Activated CD4-positive, CD25-positive, alpha-beta regulatory T cell (primary cell): ENCODE results near the gene PHF13.
A peak's percentile ranks its signal among the peaks of the same experiment; 100 is the strongest.

Experiments
- DNase-seq, 4 experiments: peaks; one replicate each; lab custom pipeline; 2025; lab: John Stamatoyannopoulos, UW

The PHF13 gene

DNA sequence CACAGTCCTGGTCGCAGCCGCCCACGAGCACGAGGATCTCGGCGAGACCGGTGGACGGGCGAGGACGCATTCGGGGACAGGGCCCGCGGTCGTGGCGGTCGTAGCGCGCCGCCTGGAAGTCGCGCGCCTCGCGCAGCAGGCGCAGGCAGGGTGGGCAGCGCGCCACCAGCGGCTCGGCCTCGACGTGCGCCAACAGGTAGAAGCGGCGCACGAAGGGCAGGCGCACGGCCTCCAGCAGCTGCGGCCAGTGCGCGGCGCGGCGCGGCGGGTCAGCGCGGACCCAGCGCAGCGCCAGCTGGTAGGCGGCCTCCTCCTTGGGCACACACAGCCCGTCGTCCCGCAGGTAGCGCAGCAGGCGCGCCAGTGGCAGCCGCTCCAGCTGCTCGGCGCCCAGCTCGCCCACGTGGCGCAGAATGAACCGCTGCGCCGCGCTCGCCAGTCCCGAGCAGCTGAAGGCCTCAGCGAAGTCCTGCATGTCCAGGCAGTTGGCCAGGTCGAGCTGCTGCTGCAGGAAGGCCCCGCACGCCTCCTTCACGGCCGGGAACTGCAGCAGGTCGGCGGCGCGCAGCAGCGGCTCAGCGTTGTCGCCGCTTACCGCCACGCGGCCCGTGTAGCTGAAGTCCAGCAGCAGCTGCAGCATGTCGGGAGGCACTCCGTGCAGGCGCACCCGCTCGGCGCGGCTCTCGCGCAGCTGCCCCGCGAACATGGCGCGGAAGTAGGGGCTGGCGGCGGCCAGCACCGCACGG lies 11.4 kb upstream of the PHF13 start:
- no peak for DNase-seq

DNA sequence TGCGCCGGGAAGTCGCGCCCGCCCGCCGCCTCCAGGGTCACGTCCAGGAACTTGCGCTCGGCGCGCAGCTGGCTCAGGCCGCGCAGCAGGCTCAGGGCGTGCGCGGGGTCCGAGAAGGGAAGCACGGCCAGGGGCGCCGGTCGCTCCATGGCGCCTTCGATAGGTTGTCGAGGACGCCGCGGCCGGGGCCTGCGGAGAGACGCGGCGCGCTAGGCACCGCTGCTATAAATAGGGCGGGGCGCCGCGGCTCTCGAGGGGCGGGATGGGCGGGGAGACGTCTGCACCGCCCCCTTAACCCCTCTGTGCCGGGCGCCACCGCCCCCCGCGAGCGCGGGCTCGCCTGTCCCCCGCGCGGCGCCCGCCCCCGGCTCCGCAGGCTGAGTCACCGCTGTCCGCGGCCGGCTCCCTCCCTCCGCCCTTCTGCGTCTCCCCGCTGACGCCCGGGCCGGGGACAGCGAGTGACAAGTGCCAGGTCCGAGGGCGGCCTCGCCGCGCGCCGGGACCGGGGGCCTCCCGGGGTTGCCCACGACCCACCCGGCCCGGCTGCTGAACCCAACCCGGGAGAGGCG lies 10.8 kb upstream of the PHF13 start, which contains the start of gene KLHL21:
KLHL21 (minus strand) TSS at position 201 of the 569 bp plus-strand sequence; CDS start at position 149, 52 bp downstream.
- peak; percentile 71 to 85 (median 81) for DNase-seq

DNA sequence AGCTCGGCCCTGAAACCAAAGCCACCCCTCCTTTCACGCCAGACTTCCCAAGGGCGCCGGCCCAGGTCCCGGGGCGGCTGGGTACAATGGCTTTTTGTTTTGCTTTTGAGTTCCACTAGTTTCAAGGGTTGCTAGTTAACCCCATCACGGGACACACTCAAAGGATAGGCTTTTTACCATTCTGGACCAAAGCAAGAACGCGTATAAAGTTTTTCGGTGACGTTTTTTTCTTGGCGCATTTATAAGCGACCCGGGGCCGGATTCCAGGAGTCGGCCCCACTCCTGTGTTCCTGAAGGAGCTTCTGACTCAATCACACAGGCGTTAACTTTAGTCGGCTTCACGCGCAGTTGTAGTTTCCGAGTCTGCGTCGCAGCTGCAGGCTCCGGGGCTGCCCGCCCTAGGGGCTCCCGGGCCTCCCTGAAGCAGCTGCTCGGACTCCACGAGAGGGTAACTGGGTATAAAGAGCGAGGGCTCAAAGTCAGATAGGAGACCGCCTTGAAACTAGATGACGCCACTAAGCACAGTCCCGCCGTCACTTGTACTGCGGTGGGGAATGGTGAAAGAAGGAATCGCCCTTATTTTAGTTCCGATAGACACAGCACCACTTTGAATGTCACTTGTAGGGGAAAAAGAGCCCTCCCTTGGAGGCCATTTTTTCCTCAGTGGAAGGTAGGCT lies 10.2 kb upstream of the PHF13 start:
- DNase-seq: peak in 2 of 4 experiments; percentile 26 to 29

DNA sequence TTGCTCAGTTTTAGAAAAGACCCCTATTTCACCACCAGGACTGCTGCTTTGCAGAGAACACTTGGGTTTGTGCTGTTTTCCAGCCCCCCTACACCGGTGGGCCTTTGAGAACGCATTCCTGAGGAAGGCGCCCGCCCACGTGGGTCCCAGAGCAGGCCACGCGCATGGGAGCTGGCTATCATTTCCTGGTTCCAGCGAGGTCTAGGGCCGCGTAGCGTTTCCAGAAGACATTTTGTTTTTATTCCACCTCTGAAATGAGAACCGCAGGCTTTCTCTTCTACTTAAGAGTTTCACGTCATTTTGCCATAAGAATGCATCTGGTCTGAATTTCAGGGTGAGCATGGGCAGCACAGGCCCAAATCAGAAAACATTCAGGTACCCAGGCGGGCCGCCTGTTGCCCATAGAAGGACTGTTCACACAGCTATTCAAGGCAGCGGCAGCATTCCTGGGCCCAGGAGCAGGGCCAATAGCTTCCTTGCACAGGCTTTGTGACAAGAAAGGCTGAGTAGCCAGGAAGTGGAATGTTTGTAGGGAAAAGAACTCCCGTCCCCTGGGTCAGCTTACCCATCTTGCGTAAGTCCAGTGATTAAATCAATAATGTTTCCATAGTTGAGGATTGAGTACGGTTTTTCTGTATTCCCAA lies 9.5 kb upstream of the PHF13 start:
- DNase-seq: no peak

DNA sequence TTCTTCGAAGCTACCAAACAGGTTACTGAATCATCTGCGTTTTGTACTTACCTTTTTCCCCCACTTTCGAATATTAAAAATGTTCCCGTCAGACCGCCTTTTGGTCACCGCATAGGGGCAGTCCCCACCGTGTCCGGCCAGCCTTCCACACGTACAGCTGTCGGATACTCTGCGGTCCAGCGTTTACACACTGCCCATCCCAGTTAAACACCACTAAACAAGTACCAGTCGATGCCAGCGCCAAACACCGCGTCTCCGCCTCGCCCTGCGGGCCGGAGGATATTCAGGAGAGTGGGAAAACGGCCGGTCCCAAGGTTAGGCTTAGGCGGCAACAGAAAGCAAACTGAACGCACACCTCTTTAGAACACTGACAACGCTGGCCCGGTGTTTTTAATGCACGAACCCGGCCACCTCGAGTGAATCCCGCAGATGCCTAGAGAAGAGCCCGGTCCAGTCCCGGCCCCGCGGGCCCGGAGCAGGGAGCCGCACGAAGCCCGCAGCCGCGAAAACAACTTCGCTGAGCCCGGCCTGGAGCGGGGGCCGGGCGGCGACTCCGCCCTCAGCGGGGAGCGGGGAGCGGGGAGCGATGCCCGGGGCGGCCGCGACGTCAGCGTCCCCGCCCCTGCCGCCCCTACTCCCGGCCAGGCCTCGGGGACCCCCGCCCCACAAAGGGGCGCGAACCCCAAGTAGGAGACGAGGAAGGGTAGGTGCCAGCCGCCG lies 730 bp upstream of the PHF13 start:
- DNase-seq: no peak

DNA sequence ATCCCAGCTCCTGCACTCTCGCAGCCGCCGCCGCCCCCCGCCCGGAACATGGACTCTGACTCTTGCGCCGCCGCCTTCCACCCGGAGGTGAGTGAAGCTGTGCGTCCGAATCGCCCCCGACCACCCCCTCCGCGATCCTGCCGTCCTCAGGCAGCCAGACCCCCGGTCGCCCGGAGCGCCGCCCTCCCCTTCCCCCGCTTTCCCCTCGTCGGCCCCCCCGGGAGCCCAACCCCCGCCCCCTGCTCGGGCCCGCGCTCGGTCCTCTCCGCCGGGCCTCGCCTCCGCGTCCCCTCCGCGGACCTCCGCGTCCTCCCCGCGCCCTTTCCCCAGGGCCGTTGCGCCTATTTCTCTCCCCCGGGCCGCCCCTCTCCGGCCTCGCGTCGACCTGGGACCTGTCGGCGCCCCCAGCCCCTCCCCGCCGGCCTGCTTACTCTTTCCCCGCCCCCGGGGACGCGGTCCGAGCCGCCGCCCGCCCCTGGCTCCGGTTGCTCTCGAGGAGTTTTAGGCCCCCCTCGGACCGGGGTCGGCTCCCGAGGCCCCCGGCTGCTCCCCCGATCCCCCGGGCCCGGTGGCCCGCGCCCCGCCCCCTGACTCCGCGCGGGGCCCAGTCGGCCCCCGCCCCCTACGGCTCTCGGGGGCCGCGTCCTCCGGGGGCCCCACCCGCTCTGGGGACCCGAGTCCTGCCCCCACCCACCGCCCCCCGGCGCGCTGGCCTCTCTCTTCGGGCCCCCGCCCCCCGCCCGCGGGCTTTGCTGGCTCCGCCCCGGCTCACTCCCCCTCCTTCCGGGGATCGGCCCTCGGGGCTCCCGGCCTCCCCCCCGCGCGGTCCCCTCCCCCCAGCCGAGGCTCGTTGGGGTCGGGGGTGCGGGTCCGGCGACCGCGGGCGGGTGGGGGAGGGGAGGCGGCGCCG lies 743 bp downstream of the PHF13 start:
- peak; percentile 23 to 38 (median 30) for DNase-seq

DNA sequence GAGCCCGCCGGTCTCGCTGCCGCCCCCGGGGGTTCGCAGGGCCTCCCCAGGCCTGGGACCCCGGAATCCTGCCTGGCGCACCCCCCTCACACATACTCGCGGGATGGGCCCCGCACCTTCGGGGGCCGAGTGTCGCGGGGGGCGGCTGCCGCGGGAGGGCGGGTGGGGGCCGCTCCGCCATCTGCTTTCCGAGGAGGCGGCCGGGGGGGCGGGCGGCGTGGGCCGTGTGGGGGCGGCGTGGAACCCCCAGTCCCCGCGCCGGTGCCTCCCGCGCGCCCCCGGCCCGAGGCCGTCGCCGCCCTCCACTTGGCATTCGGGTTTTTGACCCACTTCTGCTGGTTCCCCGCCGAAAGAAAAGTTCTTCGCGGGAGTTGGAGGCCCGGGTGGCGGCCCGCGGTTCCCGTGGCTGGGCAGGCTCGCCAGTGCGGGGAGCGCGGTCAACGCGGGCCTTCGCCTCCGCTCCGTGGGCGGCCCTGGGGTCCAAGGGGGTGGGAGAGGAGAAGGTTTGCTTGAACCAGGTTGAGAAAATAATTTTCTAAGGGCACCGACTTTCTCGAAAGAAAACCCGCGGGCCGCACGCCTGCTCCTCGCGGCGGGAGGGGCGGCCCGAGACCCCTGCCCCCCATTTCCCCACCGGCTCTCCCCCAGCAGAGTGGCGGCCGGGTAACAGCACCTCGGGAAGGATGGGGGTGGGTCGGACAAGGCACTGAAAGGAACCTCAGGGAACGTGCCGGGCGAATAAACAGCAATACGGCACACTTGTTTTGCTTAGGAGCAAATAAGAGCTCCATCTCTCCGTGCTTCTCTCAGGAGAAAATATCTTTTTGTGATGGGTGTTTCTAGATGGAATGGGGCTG lies 1.6 kb downstream of the PHF13 start:
- DNase-seq: no peak

DNA sequence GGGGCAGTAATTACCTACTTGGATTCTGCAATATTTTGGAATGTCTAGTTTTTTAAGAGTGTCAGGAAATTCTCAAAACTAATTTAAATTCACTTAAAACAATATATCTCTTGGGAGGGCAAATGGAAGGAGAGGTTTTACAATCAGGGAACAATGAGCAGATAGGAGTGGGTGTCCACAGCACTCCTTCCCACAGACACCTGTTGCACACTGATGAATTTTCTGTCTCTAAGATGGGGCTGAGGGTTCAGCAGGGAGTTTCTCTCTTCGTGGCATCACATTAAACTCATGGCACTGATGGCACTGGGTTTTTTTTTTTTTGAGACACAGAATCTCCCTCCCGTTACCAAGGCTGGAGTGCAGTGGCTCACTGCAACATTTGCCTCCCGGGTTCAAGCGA lies 5.5 kb downstream of the PHF13 start:
- no peak for DNase-seq

DNA sequence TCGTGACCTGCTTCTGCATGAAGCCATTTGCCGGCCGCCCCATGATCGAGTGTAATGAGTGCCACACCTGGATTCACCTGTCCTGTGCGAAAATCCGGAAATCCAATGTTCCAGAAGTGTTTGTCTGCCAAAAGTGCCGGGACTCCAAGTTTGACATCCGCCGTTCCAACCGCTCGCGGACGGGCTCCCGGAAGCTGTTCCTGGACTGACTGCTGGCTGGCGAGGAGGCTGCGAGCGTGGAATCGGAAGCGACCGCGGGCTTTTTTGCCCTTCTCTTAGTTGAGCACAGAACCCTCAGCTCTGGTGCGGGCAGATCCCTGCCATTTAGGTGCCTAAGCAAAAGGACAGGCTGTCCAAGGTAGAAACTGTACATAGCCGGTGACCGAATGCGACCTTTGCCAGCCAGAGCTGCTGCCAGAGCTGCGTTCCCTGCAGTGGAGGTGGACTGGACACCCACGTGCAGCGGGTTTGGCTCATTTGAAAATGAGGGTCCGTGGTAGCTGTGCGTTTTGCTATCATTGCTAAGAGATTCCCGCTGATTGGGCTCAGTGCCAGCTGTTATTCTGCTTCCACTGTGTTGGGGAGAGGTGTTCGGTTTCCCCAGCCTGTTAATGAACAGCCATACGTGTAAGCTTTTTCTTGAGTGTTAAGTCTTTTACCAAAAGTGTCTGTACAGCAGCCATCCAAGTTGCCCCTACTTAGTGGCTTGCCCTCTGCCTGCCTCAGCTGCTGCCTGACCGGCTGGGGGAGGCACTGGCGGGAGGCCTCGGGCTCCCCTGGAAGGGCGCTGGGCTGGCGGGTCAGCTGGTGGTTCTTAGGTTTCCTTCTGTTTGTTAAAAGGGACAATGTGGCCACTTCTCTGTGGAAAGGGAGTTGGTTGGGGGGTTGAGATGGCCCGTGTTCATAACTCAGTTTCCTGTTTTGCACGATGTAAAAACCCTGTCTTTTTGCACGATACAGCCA lies 8.2 kb downstream of the PHF13 start:
- DNase-seq: no peak

DNA sequence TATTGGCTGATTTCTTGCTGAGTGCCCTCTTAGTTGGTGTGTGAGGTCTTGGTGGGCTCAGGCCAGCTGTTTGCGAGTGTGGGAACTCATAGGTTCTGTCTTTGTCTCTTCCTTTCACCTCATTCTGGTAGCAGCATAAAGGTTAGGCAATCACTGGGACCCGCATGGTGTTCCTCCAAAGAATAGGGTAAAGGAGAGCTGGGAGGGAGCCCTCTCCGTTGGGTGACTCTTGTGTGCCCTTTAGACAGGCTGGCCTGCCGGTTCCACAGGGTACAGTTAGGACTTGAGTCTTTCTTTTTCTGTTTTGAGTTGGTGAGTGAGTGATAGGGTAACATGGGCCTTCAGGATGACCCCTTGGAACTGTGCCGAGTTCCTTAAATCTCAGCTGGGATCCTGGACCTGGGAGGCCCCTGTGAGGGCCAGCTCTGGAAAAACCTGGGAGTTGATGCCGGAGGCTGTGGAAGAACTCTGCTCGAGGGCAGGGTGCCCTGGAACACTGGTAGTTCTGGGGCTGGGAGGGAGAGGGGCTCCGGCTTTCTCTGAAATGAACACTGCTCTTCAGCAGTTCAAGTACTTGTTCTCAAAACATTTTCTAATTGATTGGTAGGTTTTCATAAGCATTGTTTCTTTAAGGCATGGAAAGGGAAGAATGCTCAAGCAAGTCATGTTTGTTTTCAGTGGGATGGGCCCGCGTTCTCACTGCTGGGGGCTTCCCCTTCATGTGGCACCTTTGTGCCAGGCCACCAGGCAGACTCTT lies 9.0 kb downstream of the PHF13 start:
- DNase-seq: no peak

DNA sequence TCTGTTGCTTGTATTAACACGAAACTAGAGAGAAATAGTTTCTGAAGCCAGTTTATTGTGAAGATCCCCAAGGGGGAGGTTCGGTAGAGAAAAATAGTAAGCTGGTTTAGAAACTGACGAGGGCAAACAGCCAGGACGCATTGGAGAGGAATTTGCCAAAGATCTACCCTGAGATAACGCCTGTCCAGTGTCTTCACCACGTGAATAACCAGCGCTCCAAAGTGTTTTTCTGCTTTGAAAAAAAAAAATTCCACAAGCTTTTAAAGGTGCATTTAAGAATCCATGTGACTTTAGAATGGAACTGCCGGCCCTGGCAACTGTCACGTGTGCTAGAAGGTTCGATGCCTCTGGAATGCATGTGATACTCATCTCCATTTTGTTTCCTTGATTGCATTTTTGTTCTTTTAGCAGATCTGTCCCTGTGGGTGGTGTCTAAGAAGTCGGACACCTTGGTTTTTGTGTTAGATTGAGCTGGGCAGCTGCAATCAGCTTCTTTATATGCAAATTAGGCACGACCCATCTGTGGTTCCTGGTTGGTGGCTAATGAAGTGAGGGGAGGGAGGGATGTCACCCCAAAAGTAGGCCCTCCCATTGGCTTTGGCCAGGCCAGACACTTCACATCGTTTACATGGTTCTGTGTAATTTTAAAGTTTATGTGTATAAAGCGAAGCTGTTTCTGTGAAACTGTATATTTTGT lies 9.9 kb downstream of the PHF13 start:
- DNase-seq: no peak

DNA sequence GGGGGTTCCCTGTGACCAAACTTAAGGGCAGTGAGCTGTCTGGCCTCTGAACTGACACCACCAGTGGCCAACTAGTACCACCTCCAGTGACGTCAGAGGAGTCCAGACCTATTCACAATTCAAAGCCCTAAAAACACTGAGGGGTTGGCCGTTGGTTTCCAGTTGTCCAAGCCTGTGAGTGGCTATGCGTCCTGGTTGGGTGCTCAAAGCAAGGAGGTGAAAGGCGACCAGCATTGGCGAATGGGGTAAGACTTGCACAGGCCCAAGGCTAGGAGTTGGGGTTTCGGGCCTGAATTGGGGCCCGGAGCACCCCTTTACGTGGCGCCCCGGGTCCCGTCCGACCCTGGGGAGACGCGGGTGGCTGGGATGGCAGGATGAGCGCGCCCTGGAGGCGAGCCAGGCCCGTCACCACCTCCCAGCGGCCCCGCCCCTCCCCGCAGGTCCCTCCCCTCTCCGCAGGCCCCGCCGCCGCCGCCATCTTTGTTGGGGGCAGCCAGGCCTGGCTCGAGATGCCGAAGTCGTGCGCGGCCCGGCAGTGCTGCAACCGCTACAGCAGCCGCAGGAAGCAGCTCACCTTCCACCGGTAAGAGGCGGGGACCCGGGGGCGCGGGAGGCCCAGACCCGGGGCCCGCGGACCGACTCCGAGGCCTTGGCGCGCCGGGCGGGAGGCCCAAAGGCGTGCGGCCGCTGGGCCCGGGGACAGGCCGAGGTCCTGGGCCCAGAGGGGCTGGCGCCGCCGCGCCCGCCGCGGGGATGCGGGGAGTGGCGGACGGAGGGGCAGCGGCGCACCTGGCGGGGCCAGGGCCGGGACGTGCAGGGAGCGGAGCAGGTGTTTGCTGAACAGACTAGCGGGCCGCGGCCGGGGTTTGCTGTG lies 11.4 kb downstream of the PHF13 start, which contains the start of gene THAP3:
THAP3 (plus strand) TSS at position 159 of the 874 bp plus-strand sequence; CDS start at position 510, 351 bp downstream.
- DNase-seq: peak; percentile 79 to 87 (median 83)

DNA sequence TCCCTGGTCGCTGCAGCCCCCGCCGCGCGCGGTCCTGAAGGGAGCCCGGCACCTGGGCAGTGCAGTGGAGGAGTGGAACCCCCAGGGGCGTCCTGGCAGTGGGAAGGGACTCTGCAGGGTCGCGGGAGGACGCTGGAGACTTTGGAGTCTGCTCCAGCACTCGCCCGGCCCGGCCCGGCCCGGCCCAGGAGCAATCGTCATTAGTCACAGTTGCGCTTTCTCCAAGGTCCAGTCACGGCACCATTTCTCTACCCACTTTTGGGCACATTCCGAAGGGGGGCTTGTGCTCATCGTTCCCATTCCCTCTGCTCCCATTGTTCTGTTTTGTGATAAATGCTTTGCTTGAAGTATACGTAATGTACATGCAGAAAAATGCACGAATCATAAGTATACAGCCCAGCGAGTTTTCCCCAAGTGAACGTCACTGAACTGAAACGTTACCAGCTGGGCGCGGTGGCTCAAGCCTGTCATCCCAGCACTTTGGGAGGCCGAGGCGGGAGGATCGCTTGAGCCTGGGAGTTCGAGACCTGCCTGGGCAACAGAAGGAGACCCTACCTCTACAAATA lies 12.1 kb downstream of the PHF13 start:
- no peak for DNase-seq

DNA sequence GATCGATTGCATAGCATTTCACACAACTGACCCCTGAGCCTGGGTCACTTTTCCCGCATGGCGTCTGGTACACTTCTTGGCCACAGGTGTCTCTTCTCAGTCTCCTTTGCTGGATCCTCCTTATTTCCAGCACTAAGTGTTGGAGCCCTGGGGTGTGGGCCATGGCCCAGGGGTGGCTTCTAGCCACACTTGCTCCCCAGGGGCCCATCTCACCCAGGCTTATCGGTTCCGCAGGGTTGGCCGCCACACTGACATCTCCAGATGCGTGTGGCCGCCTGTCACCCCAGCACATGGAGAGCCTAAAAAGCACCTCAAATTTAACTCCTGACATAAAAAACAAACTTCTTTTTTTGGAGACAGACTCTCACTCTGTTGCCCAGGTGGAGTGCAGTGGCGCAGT lies 13.5 kb downstream of the PHF13 start:
- no peak for DNase-seq

DNA sequence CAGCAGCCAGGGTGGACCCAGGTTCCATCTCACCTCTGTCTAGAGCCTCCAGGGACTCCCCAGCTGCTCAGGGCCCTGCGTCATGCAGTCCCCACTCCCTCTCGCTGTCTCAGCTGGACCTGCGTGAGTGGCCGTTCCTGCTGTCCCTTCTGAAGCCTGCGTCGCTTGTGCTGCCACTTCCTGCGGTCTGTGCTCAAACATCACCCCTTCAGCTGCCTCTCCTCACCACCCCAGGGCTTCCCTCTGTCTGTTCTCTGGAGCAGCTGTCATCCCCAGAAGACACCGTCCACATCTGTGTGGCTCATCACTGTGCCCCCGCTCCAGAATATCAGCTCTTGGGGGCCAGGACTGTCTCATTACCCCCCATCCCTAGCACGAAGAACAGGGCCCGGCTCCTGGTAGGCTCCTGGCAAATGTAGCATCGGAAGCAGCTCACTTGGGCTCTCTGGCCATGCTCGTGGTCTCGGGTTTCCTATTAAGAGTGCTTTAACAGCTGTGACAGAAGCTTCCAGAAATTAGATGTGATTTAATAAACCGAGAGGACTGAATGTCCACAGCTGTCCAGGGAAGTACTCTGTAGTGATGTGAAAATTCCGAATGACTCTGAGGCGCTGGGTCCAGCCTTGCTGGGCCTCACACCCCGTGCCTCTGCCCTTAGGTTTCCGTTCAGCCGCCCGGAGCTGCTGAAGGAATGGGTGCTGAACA lies 14.5 kb downstream of the PHF13 start:
- DNase-seq: no peak
